Keratinocyte (primary cell): ENCODE data around the gene EXOC4. TPM values are rescaled to one million over a fixed set of nuclear protein-coding genes. Genes with fewer than 3 reads are reported as not detected.
"Not testable (repeated sequence)": the region's sequence is repeated elsewhere in the genome, so short reads cannot be mapped to it uniquely, and the experiment has no call there.

Source experiments
- DNase-seq: peaks from one replicate; pipeline ENCODE4 v3.0.0-alpha.2; 2011; ENCODE audit warnings: low read depth, missing footprints, low spot score
- FAIRE-seq: peaks from 2 replicates; lab custom pipeline; 2011; peaks lifted over from hg19 to GRCh38; lab: Jason Lieb, UNC
- H2AFZ ChIP-seq: 2 replicates; pipeline ENCODE4 v1.6.0; 2012; ENCODE audit warnings: low read length, control low read depth, inconsistent platforms; ENCODE audit not compliant: control insufficient read depth
- H3K27ac ChIP-seq: 2 replicates; pipeline ENCODE4 v1.5.1; 2011; ENCODE audit warnings: low read length; ENCODE audit not compliant: control insufficient read depth, insufficient read depth
- H3K27me3 ChIP-seq: 3 replicates; pipeline ENCODE4 v1.6.0; 2011; ENCODE audit warnings: low read length; ENCODE audit not compliant: control insufficient read depth, insufficient read depth; ENCODE audit errors: extremely low read depth
- H3K36me3 ChIP-seq, 2 experiments: 2 replicates in 1 of 2; 3 replicates in 1 of 2; pipeline ENCODE4 v1.5.1; 2011; ENCODE audit warnings: low read length in 2 of 2, mild to moderate bottlenecking in 1 of 2; ENCODE audit not compliant: control insufficient read depth in 2 of 2, insufficient read depth in 2 of 2; ENCODE audit errors: extremely low read depth in 1 of 2
- H3K4me1 ChIP-seq: 3 replicates; pipeline ENCODE4 v1.5.1; 2011; ENCODE audit warnings: low read length; ENCODE audit not compliant: control insufficient read depth, insufficient read depth; ENCODE audit errors: extremely low read depth
- H3K4me2 ChIP-seq: 3 replicates; pipeline ENCODE4 v1.6.0; 2011; ENCODE audit warnings: low read depth, low read length; ENCODE audit not compliant: control insufficient read depth, insufficient read depth; ENCODE audit errors: extremely low read depth
- H3K4me3 ChIP-seq, 3 experiments: fragments of 200-600 bp in 1 of 3; sonication (generic) in 1 of 3; 2 replicates in 2 of 3; 3 replicates in 1 of 3; pipeline ENCODE4 v1.5.1; 2011 to 2016; ENCODE audit warnings: low read length in 3 of 3, mild to moderate bottlenecking in 3 of 3, control low read depth in 2 of 3, inconsistent platforms in 1 of 3, low read depth in 1 of 3, mixed read lengths in 1 of 3, mixed run types in 1 of 3, moderate library complexity in 1 of 3; ENCODE audit not compliant: control insufficient read depth in 2 of 3, insufficient read depth in 2 of 3; ENCODE audit errors: extremely low read depth in 1 of 3
- H3K79me2 ChIP-seq: 2 replicates; pipeline ENCODE4 v1.6.0; 2012; ENCODE audit warnings: low read length; ENCODE audit not compliant: control insufficient read depth, insufficient read depth
- H3K9ac ChIP-seq: 3 replicates; pipeline ENCODE4 v1.6.0; 2011; ENCODE audit warnings: low read length; ENCODE audit not compliant: control insufficient read depth, insufficient read depth; ENCODE audit errors: extremely low read depth
- H3K9me1 ChIP-seq: 3 replicates; pipeline ENCODE4 v1.6.0; 2011; ENCODE audit warnings: low read length; ENCODE audit not compliant: control insufficient read depth, insufficient read depth; ENCODE audit errors: extremely low read depth
- H3K9me3 ChIP-seq: 2 replicates; pipeline ENCODE4 v1.5.1; 2012; ENCODE audit warnings: low read depth, low read length; ENCODE audit not compliant: control insufficient read depth
- H4K20me1 ChIP-seq: 3 replicates; pipeline ENCODE4 v1.6.0; 2011; ENCODE audit warnings: low read length; ENCODE audit not compliant: control insufficient read depth, insufficient read depth; ENCODE audit errors: extremely low read depth
- CTCF ChIP-seq, 3 experiments: IDR thresholded peaks in 1 of 3; conservative IDR thresholded peaks in 1 of 3; optimal IDR thresholded peaks in 1 of 3; 2 replicates in 2 of 3; 3 replicates in 1 of 3; pipeline versions ENCODE3 to v1.5.1; 2011; ENCODE audit warnings: low read length in 3 of 3, mild to moderate bottlenecking in 3 of 3, moderate library complexity in 2 of 3, control low read depth in 1 of 3, inconsistent platforms in 1 of 3; ENCODE audit not compliant: insufficient read depth in 2 of 3; ENCODE audit errors: extremely low read depth in 1 of 3
- EZH2 ChIP-seq: IDR thresholded peaks from one replicate; pipeline ENCODE4 v1.6.1; 2012; ENCODE audit warnings: inconsistent platforms, mild to moderate bottlenecking, low read length, moderate library complexity
- dilution Hi-C: fragments of 300-500 bp; cut with MboI; formaldehyde crosslinking; loops from one replicate; pipeline ENCODE4 v1.7.0; 2020; ENCODE audit warnings: low sequenced_read_pairs; ENCODE audit not compliant: extremely low pct_ligation_motif_present
- polyA plus RNA-seq, 5 experiments: library from polyadenylated mRNA; depleted of rRNA in 3 of 5; stranded (reverse) in 3 of 5; stranded (forward) in 1 of 5; unstranded in 1 of 5; fragments of >200 nt; gene quantifications; 1 replicate in 1 of 5; 2 replicates in 3 of 5; 3 replicates in 1 of 5; pipeline versions ENCODE4 v1.2.1 to v1.2.3, GENCODE V29; 2011 to 2012; ENCODE audit warnings: missing spikeins in 2 of 5, low read depth in 1 of 5, low replicate concordance in 1 of 5

Gene EXOC4
- polyA plus RNA-seq, 1 donor (not counting 4 experiments of a cell fraction or from before 2014, with no cell fraction given), result 52.6 TPM

GRCh38 chr7:133320891-133321290, 68.0 kb downstream of the EXOC4 start:
- H3K4me3 ChIP-seq, result no peak overlapping the region
- H3K27ac ChIP-seq, result no peak overlapping the region
- DNase-seq (no peak), FAIRE-seq (no peak)
- H3K27me3 ChIP-seq, result no peaks in the 10 kb centered on the region
- H4K20me1 ChIP-seq, result no peaks in the 10 kb centered on the region
- dilution Hi-C loops, result no loop called here
- no peak overlapping the region for H3K4me2 ChIP-seq
- peaks cover 1 to 2% of the 10 kb centered on the region in 2 experiments for H3K36me3 ChIP-seq
- no peaks in the 10 kb centered on the region for H3K9me1 ChIP-seq
- H3K9ac ChIP-seq, result no peak overlapping the region
- no peaks in the 10 kb centered on the region for H3K79me2 ChIP-seq
- TF ChIP-seq CTCF (optimal IDR thresholded peaks at IDR 0.05 in 1 of 3, IDR thresholded peaks at IDR 0.05 in 1 of 3, conservative IDR thresholded peaks at IDR 0.05 in 1 of 3; ENCODE audit: extremely low read depth in 1 of 3, insufficient read depth in 2 of 3, low read length in 3 of 3), result no peak
- no peak for TF ChIP-seq EZH2
- no peak overlapping the region for H2AFZ ChIP-seq
- no peaks in the 10 kb centered on the region for H3K9me3 ChIP-seq
- H3K4me1 ChIP-seq, result no peaks in the 10 kb centered on the region

DNA sequence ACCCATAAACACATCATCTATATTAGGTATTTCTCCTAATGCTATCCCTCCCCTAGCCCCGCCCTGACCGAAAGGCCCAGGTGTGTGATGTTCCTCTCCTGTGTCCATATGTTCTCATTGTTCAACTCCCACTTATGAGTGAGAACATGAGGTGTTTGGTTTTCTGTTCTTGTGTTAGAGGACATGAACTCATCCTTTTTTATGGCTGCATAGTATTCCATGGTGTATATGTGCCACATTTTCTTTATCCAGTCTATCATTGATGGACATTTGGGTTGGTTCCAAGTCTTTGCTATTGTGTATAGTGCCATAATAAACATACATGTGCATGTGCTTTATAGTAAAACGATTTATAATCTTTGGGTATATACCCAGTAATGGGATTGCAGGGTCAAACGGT, 68.5 kb downstream of the EXOC4 start:
- H3K4me1 ChIP-seq, FAIRE-seq, H3K9me1 ChIP-seq, H2AFZ ChIP-seq, H3K79me2 ChIP-seq, H3K36me3 ChIP-seq, DNase-seq, H3K27ac ChIP-seq, H3K4me2 ChIP-seq, H4K20me1 ChIP-seq, H3K9me3 ChIP-seq, dilution Hi-C loops, H3K4me3 ChIP-seq, H3K9ac ChIP-seq, H3K27me3 ChIP-seq: not testable (repeated sequence)

DNA sequence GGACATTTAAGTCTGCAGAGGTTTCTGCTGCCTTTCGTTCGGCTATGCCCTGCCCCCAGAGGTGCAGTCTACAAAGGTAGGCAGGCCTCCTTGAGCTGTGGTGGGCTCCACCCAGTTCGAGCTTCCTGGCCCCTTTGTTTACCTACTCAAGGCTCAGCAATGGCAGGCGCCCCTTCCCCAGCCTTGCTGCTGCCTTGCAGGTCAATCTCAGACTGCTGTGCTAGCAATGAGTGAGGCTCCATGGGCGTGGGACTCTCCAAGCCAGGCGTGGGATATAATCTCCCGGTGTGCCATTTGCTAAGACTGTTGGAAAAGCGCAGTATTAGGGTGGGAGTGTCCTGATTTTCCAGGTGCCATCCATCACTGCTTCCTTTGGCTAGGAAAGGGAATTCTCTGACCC, 73.9 kb downstream of the EXOC4 start:
- H3K27me3 ChIP-seq, dilution Hi-C loops, H2AFZ ChIP-seq, FAIRE-seq, H3K27ac ChIP-seq, H3K79me2 ChIP-seq, H4K20me1 ChIP-seq, H3K4me2 ChIP-seq, H3K9me3 ChIP-seq, H3K4me3 ChIP-seq, H3K9me1 ChIP-seq, H3K36me3 ChIP-seq, H3K4me1 ChIP-seq, DNase-seq, H3K9ac ChIP-seq: not testable (repeated sequence)

DNA sequence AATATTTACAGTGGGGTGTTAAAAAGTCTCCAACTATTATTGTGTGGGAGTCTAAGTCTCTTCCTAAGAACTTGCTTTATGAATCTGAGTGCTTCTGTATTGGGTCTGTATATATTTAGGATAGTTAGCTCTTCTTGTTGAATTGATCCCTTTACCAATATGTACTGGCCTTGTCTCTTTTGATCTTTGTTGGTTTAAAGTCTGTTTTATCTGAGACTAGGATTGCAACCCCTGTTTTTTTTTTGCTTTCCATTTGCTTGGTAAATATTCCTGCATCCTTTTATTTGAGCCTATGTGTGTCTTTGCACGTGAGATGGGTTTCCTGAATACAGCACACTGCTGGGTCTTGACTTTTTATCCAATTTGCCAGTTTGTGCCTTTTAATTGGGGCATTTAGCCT, 75.1 kb downstream of the EXOC4 start:
- H3K9ac ChIP-seq, H3K79me2 ChIP-seq, H3K4me3 ChIP-seq, H3K9me3 ChIP-seq, H4K20me1 ChIP-seq, FAIRE-seq, DNase-seq, H2AFZ ChIP-seq, H3K4me1 ChIP-seq, H3K27me3 ChIP-seq, dilution Hi-C loops, H3K9me1 ChIP-seq, H3K36me3 ChIP-seq, H3K27ac ChIP-seq, H3K4me2 ChIP-seq: not testable (repeated sequence)
